ENCODE measurements around the gene MVB12B.

DNA sequence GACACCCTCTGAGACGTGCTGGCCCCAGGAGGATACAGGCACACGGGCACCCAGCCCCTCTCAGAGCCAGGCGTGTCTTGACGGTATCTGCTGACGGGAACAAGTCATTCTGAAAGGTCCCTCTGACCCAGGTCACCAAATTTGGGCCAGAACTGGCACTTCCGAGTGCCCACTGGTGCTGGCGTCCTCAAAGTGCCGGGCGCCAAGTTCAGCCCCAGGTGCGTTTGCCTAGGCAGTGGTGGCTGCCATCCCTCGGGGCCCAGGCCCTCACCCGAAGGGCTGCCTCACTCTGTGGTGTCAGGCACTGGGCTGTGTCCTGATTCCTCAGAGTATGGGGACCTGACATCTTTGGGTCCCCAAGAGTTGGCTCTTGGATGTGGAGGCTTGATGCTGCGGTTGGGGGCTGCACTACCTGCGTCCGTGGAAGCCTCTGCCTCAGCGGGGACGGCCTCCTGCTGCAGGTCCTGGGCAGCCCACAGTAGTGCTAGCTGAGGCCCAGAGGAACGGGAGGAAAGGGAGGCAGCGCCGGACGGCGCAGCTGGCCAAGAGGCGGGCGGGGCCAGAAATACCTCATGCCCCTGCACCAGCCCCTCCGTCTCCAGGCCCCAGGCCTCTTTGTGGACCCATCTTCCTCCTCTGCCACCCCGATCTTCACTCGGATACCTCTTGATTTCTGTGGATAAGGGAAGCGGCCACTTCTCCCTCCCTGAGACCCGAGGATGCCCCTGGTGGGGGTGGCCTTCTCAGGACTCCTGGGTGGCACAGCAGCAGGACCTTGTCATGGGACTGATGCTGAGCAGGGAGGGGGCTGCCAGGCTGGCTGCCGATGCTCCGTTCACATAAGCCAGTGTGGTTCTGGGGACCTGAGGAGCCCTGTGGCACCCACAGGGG is 177.7 kb downstream of the MVB12B start:
- TF ChIP-seq, protein P1, sequence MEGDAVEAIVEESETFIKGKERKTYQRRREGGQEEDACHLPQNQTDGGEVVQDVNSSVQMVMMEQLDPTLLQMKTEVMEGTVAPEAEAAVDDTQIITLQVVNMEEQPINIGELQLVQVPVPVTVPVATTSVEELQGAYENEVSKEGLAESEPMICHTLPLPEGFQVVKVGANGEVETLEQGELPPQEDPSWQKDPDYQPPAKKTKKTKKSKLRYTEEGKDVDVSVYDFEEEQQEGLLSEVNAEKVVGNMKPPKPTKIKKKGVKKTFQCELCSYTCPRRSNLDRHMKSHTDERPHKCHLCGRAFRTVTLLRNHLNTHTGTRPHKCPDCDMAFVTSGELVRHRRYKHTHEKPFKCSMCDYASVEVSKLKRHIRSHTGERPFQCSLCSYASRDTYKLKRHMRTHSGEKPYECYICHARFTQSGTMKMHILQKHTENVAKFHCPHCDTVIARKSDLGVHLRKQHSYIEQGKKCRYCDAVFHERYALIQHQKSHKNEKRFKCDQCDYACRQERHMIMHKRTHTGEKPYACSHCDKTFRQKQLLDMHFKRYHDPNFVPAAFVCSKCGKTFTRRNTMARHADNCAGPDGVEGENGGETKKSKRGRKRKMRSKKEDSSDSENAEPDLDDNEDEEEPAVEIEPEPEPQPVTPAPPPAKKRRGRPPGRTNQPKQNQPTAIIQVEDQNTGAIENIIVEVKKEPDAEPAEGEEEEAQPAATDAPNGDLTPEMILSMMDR (IDR thresholded peaks at IDR 0.05) = no peak
- no peak for TF ChIP-seq POLR2A (IDR thresholded peaks at IDR 0.05)
